Activated T-cell treated with anti-CD3 and anti-CD28 coated beads, Interleukin-2, amount 50 U/mL, for 4 hours (primary cell): ENCODE measurements around the gene BACE2. TPM values are rescaled to one million over a fixed set of nuclear protein-coding genes. Genes with fewer than 3 reads are reported as not detected.

Experiments used
- ATAC-seq, 2 donors: fragments of 200-7000 bp; cut with Tn5 transposase; one replicate each; pipeline ENCODE4 v1.10.0; 2021
- DNase-seq: peaks from one replicate; pipeline ENCODE4 v3.0.0-alpha.2; 2020
- H3K27me3 Mint-ChIP-seq: one replicate; pipeline ENCODE4 v1.8.0; 2021; ENCODE audit warnings: low read depth, mixed read lengths
- H3K36me3 Mint-ChIP-seq: one replicate; pipeline ENCODE4 v1.8.0; 2022; ENCODE audit warnings: mixed read lengths; ENCODE audit not compliant: insufficient read depth
- H3K4me1 Mint-ChIP-seq: one replicate; pipeline ENCODE4 v1.8.0; 2021; ENCODE audit warnings: low read depth, mixed read lengths
- H3K4me3 Mint-ChIP-seq: one replicate; pipeline ENCODE4 v1.8.0; 2021; ENCODE audit warnings: mild to moderate bottlenecking, moderate library complexity, mixed read lengths
- H3K9me3 Mint-ChIP-seq: one replicate; pipeline ENCODE4 v1.8.0; 2021; ENCODE audit warnings: mixed read lengths
- total RNA-seq, 3 donors: library from RNA; stranded (reverse); gene quantifications; one replicate each; pipeline ENCODE4 v1.2.1, GENCODE V29; 2021

The BACE2 gene
- total RNA-seq, 3 donors from 2014 or later, result 0.32 to 0.53 (median 0.38) TPM

- no peak for ATAC-seq
- no peak for DNase-seq
- H3K9me3 Mint-ChIP-seq, result no peaks in the 10 kb centered on the region
Measured at GRCh38 chr21:41207401-41208375, 39.7 kb downstream of the BACE2 start.

DNA sequence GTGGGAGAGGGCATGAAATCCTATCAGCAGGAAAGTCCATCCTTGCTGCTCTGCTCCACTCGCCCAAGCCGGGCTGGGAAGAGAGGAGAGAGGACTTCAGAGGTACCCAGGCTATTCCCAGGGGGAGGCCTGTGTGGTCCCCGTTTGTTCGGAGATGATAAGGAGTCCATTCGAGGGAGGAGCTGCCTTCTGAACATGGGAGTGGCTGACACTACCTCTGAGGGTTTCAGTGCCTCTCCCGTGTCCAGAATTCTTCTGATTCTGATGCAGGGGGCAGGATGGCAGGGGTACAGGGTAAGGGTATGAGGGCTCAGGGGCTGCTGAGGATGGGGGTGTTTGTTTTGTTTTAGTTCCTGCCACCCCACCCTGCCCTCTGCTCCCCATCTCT is 40.4 kb downstream of the BACE2 start:
- no peaks in the 10 kb centered on the region for H3K36me3 Mint-ChIP-seq
- no peaks in the 10 kb centered on the region for H3K9me3 Mint-ChIP-seq
- no peak overlapping the region for H3K4me3 Mint-ChIP-seq
- ATAC-seq (no peak), DNase-seq (no peak)
- no peaks in the 10 kb centered on the region for H3K4me1 Mint-ChIP-seq
- peaks cover 17% of the 10 kb centered on the region for H3K27me3 Mint-ChIP-seq

More at GRCh38 chr21:41207401-41208375, 39.7 kb downstream of the BACE2 start:
- Mint-ChIP-seq H3K4me3 (no peak overlapping the region), H3K27me3 (peaks cover 19% of the 10 kb centered on the region), H3K36me3 (no peaks in the 10 kb centered on the region), H3K4me1 (no peaks in the 10 kb centered on the region)

DNA sequence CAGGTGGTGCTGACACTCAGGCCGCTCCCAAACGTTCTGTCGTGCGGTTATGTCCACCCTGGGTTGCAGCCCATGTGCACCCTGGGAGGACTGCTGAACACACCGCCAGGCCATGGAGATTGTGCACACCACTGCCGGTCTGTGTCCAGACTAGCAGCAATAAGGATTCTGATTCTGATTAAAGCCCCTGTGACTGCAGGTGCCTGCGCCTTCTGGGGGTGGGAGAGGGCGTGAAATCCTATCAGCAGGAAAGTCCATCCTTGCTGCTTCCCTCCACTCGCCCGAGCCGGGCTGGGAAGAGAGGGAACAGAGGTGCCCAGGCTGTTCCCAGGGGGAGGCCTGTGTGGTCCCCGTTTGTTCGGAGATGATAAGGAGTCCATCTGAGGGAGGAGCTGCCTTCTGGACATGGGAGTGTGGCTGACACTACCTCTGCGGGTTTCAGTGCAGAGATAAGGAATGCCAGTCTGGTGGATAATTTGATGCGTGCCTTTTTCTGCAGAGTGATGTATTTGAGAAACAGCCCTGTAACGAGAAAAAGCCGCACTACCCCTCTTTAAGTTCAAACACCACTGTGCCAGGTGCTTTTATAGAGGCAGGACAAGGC is 41.2 kb downstream of the BACE2 start:
- no peaks in the 10 kb centered on the region for H3K9me3 Mint-ChIP-seq
- DNase-seq, result no peak
- H3K4me3 Mint-ChIP-seq, result no peak overlapping the region
- no peaks in the 10 kb centered on the region for H3K4me1 Mint-ChIP-seq
- peaks cover 16% of the 10 kb centered on the region for H3K27me3 Mint-ChIP-seq
- no peaks in the 10 kb centered on the region for H3K36me3 Mint-ChIP-seq
- no peak for ATAC-seq

DNA sequence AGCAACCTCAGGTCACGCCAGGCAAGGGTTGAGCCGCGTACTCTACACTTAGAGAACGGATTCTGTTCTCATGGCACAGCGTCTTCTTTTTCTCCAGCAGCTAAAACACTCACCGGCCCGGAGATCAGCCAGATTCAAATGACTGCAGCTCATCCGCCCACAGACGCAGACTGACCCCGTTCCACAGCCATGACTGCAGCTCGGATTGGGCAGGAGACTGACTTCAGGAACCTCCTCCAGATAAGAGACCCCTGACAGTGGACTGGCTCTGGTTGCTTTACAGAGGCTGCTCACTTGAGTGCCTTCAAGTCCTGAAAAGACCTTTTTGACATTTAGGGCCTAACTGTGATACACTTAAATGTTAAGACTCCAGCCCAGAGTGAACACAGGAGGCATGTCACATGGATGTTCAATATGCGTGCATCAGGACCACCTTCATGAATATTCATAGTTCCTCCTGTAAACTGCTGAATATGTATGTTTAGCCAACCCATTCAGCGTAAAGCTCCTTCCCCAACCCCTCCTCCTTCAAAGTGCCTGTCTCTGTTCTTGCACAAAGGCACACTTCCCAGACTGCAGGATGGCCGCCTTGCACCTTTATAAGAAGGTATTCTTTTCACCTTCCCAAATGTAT is 42.6 kb downstream of the BACE2 start:
- H3K9me3 Mint-ChIP-seq, result no peaks in the 10 kb centered on the region
- H3K4me3 Mint-ChIP-seq, result no peak overlapping the region
- no peak for ATAC-seq
- H3K4me1 Mint-ChIP-seq, result no peaks in the 10 kb centered on the region
- H3K27me3 Mint-ChIP-seq, result peaks cover 24% of the 10 kb centered on the region
- no peaks in the 10 kb centered on the region for H3K36me3 Mint-ChIP-seq
- no peak for DNase-seq

DNA sequence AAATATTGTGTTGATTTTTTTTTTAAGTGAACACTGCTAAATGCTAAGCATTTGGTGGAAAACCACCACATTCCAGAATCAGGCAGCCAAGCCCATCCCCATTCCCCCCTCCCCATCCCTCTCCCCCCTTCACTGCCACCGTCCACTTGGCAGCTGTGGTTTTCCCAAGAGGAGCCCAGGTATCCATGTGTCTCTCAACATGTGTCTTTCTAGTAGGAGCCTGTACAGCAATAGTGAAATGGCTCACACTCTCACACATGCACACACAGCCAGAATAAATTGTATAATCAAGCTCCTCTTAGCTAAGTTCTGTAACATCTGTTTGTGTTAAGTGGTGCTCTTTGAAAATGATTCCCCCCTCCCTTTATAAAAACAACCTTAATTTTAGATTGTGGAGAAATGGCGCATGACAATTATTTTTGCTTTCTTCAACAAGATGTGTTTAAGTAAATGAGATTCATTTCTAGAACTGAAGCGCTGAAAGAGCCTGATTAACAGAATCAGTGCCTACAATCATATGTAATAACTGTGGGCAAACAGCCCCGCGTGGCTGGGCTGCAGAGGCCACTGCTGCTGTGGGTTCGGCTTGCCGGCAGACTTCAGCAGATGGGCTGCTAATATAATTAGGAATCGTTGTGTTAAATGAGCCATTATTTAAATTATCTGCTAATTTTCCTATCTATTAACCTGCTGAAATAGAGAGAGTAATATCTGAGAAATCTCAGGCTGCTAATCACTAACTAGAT is 43.3 kb downstream of the BACE2 start:
- DNase-seq, result no peak
- H3K36me3 Mint-ChIP-seq, result no peaks in the 10 kb centered on the region
- H3K4me3 Mint-ChIP-seq, result no peak overlapping the region
- peaks cover 2% of the 10 kb centered on the region for H3K4me1 Mint-ChIP-seq
- peaks cover 26% of the 10 kb centered on the region for H3K27me3 Mint-ChIP-seq
- no peak for ATAC-seq
- H3K9me3 Mint-ChIP-seq, result no peaks in the 10 kb centered on the region

- Mint-ChIP-seq H3K9me3 (no peaks in the 10 kb centered on the region), H3K4me3 (no peak overlapping the region), H3K27me3 (peaks cover 28% of the 10 kb centered on the region), H3K36me3 (no peaks in the 10 kb centered on the region), H3K4me1 (peaks cover 2% of the 10 kb centered on the region)
- no peak for ATAC-seq
- no peak for DNase-seq
Measured at GRCh38 chr21:41213021-41213420, 45.1 kb downstream of the BACE2 start.

DNA sequence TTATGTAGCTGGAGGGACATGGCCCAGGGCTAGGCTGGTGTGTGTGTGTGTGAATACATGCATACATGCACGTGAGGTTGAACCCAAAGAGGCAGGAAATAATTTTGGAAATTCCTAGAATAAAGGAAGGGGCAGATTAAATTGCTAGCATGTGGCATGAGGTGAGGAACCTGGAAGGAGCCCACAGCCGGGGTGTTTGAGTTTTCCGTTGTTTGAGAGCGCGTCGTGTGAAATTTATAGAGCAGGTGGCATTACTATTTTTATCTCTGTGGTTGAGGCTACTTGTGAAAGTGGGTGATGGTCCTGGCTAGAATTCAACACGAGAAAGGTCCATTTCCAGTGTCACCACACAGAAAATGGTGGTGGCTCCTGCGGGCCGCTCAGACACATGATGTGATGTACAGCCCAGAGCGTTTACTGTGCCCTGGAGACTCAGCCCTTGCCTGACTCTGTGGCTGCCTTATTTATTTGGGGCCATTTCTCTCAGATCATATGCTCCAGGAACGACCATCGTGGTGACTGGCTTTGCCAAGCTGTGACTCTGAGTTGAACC is 48.0 kb downstream of the BACE2 start:
- no peaks in the 10 kb centered on the region for H3K36me3 Mint-ChIP-seq
- peaks cover 2% of the 10 kb centered on the region for H3K4me1 Mint-ChIP-seq
- ATAC-seq (no peak), DNase-seq (no peak)
- peaks cover 23% of the 10 kb centered on the region for H3K27me3 Mint-ChIP-seq
- H3K9me3 Mint-ChIP-seq, result no peaks in the 10 kb centered on the region
- H3K4me3 Mint-ChIP-seq, result no peak overlapping the region

DNA sequence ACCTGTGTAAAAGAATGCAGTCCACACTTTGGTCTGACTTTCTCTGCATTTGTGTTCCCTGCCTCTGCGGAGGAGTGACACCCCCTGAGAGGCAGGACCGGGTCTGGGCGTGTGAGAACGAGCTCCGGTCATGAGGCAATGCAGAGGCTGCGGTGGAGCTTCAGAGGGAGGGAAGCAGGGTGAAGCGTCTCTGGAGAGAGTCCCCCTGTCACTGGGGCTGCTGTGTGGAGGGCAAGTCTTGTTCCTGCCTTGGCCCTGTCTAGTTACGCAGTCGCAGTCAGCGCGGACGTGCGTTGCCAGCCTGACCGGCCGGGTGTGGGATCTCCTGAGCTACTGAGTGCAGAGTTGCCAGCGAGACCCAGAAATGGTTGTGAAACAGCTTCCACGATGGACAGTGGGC is 48.5 kb downstream of the BACE2 start:
- no peaks in the 10 kb centered on the region for H3K9me3 Mint-ChIP-seq
- no peak for ATAC-seq
- H3K4me1 Mint-ChIP-seq, result peaks cover 2% of the 10 kb centered on the region
- H3K36me3 Mint-ChIP-seq, result no peaks in the 10 kb centered on the region
- H3K27me3 Mint-ChIP-seq, result peaks cover 23% of the 10 kb centered on the region
- no peak overlapping the region for H3K4me3 Mint-ChIP-seq
- no peak for DNase-seq

DNA sequence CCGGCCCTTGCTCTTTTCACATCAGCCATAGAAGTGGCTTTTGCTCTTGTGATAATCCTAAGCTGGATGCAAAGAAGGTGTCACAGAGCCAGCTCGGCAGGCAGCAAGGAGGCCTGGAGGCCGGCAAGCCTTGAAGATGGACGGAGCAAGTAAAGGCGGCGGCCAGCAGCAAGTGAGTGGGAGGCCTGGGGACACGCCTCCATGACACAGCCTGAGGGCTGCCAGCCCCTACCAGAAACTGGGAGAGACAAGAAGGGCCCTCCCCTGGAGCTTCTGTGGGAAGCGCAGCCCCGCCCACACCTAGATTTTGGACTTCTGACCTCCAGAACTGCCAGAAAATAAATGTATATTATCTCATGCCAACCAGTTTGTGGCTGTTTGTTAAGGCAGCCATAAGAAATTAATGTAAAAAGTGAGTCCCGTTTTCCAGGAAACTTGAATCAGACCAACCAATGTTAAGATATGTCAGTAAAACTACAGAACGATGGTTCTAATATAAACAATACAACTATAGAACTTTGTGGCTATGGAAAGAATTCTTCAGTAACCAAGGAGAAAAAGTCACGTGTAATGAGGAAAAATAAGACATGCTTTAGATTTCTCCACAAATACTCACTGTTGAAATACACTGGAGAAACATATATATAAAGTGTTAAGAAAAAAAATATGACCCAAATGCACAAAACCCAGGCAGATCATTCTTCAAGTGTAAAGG is 49.9 kb downstream of the BACE2 start:
- Mint-ChIP-seq H3K4me3 (no peak overlapping the region), H3K4me1 (peaks cover 2% of the 10 kb centered on the region), H3K36me3 (no peaks in the 10 kb centered on the region), H3K27me3 (peaks cover 22% of the 10 kb centered on the region), H3K9me3 (no peaks in the 10 kb centered on the region)
- no peak for ATAC-seq
- DNase-seq, result no peak

DNA sequence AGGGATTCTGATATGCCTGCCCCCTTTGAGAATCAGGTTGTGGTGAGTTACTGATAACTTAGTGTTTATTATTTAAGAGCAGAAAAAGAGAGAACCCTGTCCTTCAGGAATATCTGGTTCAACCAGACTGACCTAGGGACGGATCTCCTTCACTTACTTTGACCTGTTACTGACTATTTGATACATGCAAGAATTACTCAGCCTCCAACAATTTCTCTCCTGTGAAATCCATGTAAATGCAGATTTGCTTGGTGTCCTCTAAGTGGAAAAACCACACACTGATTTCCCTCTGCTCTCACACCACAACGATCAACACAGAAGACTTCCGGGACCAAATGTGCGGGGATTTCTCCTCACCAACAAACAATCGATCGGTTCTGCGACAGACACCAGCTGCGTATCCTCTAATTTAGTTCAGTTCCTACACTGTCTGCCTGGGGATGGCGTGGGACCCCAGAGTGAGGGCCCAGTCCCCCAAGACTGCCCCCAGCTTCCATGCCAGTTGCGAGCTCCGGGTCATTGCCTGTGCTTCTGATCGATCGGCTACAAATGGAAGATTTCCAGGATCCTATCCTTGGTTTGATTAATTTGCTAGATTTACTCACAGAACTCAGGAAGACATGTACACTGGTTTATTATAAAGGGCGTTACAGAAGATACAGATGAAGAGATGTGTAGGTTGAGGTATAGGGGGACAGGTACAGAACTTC is 51.7 kb downstream of the BACE2 start:
- no peaks in the 10 kb centered on the region for H3K9me3 Mint-ChIP-seq
- H3K27me3 Mint-ChIP-seq, result peaks cover 16% of the 10 kb centered on the region
- H3K36me3 Mint-ChIP-seq, result no peaks in the 10 kb centered on the region
- peaks cover 2% of the 10 kb centered on the region for H3K4me1 Mint-ChIP-seq
- ATAC-seq, result no peak
- DNase-seq, result no peak
- no peak overlapping the region for H3K4me3 Mint-ChIP-seq

- peaks cover 2% of the 10 kb centered on the region for H3K4me1 Mint-ChIP-seq
- peaks cover 12% of the 10 kb centered on the region for H3K27me3 Mint-ChIP-seq
- no peak overlapping the region for H3K4me3 Mint-ChIP-seq
- ATAC-seq (no peak), DNase-seq (no peak)
- H3K9me3 Mint-ChIP-seq, result no peaks in the 10 kb centered on the region
- H3K36me3 Mint-ChIP-seq, result no peaks in the 10 kb centered on the region
Measured at GRCh38 chr21:41220208-41220733, 52.3 kb downstream of the BACE2 start.

- Mint-ChIP-seq H3K27me3 (peaks cover 5% of the 10 kb centered on the region), H3K4me1 (no peaks in the 10 kb centered on the region), H3K4me3 (no peak overlapping the region), H3K36me3 (no peaks in the 10 kb centered on the region), H3K9me3 (no peaks in the 10 kb centered on the region)
- DNase-seq (no peak), ATAC-seq (no peak)
Measured at GRCh38 chr21:41222247-41223068, 54.5 kb downstream of the BACE2 start.
